ENCODE data around the gene TUSC2. TPM values are rescaled to one million over a fixed set of nuclear protein-coding genes. Genes with fewer than 3 reads are reported as not detected.
A peak's percentile ranks its signal among the peaks of the same experiment; 100 is the strongest.

Gene TUSC2
- total and polyA plus RNA-seq, 2 of the 13 experiments (the other 11 are each of a cell fraction or from before 2014, with no cell fraction given), result 36.7 to 39.1 TPM

DNA sequence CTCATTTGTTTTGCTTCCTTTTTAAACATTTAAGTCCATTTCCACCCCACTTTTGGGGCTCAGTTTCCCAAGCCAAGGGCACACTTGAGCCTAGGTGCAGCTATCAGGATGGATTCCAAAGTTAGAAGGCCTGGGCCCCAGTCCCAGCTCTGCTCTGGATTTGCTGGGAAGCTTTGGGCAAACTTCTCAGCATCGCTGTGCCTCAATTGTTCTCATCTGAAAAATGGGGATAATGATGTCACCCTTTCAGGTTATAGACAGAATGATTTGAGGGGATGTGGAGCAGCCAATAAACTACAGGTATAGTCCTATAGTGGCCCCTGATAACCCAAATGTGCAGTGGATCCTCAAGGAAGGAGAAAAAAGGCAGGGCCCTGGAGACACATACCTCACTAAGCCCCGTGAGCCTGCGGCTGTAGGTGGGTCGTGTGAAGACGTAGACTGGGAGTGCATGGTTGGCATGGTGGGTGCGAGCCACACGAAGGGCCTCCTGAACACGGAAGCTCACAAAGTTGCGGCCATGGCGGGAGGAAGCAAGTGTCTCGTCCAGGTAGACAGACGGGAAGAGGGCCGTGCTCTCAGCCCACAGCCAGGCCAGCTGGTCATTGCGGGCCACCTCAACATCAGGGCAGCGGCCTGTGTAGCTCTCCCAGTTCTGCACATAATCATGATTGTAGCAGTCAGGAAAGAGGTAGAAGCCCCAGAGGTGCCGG is 8.7 kb downstream of the TUSC2 start (continued):
- TF ChIP-seq ETV6 (CRISPR knock-in tag; conservative IDR thresholded peaks at IDR 0.05) (no peak), ZNF839 (CRISPR knock-in tag; IDR thresholded peaks at IDR 0.05; ENCODE audit: borderline replicate concordance) (no peak), TERF1 (CRISPR knock-in tag; IDR thresholded peaks at IDR 0.05) (no peak), HNRNPL (IDR thresholded peaks at IDR 0.05; ENCODE audit: low read depth, low read length) (no peak), CC2D1A (CRISPR knock-in tag; IDR thresholded peaks at IDR 0.05) (no peak), TEAD3 (CRISPR knock-in tag; optimal IDR thresholded peaks at IDR 0.05; ENCODE audit: borderline replicate concordance) (no peak), ZNF788 (CRISPR knock-in tag; IDR thresholded peaks at IDR 0.05; ENCODE audit: borderline replicate concordance) (0 out of 2 replicates have a peak, but pooled peaks have one; percentile 5), ARNT (IDR thresholded peaks at IDR 0.05) (no peak), TFE3 (CRISPR knock-in tag; IDR thresholded peaks at IDR 0.05) (no peak), ZMYM3 (CRISPR knock-in tag; IDR thresholded peaks at IDR 0.05) (peak; percentile 39; the same call in 1 of the 2 replicates), ZSCAN21 (CRISPR knock-in tag; IDR thresholded peaks at IDR 0.05; ENCODE audit: borderline replicate concordance) (no peak), ZNF382 (CRISPR knock-in tag; IDR thresholded peaks at IDR 0.05; ENCODE audit: borderline replicate concordance) (no peak), KLF15 (CRISPR knock-in tag; IDR thresholded peaks at IDR 0.05; ENCODE audit: borderline replicate concordance) (no peak), POLR2AphosphoS5 (IDR thresholded peaks at IDR 0.05; ENCODE audit: low read depth, low read length) (0 out of 2 replicates have a peak, but pooled peaks have one; percentile 22)
- TF ChIP-seq, protein P1, sequence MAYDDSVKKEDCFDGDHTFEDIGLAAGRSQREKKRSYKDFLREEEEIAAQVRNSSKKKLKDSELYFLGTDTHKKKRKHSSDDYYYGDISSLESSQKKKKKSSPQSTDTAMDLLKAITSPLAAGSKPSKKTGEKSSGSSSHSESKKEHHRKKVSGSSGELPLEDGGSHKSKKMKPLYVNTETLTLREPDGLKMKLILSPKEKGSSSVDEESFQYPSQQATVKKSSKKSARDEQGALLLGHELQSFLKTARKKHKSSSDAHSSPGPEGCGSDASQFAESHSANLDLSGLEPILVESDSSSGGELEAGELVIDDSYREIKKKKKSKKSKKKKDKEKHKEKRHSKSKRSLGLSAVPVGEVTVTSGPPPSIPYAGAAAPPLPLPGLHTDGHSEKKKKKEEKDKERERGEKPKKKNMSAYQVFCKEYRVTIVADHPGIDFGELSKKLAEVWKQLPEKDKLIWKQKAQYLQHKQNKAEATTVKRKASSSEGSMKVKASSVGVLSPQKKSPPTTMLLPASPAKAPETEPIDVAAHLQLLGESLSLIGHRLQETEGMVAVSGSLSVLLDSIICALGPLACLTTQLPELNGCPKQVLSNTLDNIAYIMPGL (CRISPR knock-in tag; IDR thresholded peaks at IDR 0.05; ENCODE audit: borderline replicate concordance in 1 of 2, low read depth in 1 of 2), result no peak
- TF ChIP-seq, protein P2, sequence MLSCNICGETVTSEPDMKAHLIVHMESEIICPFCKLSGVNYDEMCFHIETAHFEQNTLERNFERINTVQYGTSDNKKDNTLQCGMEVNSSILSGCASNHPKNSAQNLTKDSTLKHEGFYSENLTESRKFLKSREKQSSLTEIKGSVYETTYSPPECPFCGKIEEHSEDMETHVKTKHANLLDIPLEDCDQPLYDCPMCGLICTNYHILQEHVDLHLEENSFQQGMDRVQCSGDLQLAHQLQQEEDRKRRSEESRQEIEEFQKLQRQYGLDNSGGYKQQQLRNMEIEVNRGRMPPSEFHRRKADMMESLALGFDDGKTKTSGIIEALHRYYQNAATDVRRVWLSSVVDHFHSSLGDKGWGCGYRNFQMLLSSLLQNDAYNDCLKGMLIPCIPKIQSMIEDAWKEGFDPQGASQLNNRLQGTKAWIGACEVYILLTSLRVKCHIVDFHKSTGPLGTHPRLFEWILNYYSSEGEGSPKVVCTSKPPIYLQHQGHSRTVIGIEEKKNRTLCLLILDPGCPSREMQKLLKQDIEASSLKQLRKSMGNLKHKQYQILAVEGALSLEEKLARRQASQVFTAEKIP (CRISPR knock-in tag; IDR thresholded peaks at IDR 0.05; ENCODE audit: borderline replicate concordance), result no peak

Measured in HepG2 (cell line).